ENCODE data around the gene PPP1R3A.

DNA sequence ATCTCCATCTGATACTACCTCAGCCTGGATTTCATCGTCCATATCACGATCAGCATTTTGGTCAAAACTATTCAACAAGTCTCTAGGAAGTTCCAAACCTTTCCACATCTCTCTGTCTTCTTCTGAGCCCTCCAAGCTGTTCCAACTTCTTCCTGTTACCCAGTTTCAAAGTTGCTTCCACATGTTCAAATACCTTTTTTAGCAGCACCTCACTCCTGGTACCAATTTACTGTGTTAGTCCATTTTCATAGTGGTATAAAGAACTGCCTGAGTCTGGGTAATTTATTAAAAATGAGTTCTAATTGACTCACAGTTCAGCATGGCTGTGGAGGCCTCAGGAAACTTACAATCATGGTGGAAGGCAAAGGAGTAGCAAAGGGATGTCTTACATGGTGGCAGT lies 41.1 kb upstream of the PPP1R3A start:
- TF ChIP-seq GATA2 (IDR thresholded peaks at IDR 0.05; ENCODE audit: low read depth, low read length) (no peak), GATA3 (IDR thresholded peaks at IDR 0.05; ENCODE audit: low read depth, low read length) (no peak)
